BLaER1 (cell line): ENCODE data around the gene RIIAD1.
"Not testable (repeated sequence)": the region's sequence is repeated elsewhere in the genome, so short reads cannot be mapped to it uniquely, and the experiment has no call there.

Source experiments
- H3K27ac ChIP-seq: shearing (Covaris generic); formaldehyde crosslinking; 2 replicates; pipeline ENCODE4 v1.8.1; 2022
- H3K27me3 ChIP-seq: shearing (Covaris generic); formaldehyde crosslinking; 2 replicates; pipeline ENCODE4 v1.8.1; 2022
- H3K36me3 ChIP-seq: shearing (Covaris generic); formaldehyde crosslinking; 2 replicates; pipeline ENCODE4 v1.8.1; 2022
- H3K4me1 ChIP-seq: shearing (Covaris generic); formaldehyde crosslinking; 2 replicates; pipeline ENCODE4 v1.8.1; 2022
- H3K4me2 ChIP-seq: shearing (Covaris generic); formaldehyde crosslinking; 2 replicates; pipeline ENCODE4 v1.8.1; 2022
- H3K4me3 ChIP-seq: shearing (Covaris generic); formaldehyde crosslinking; 2 replicates; pipeline ENCODE4 v1.8.1; 2022
- H3K9ac ChIP-seq: shearing (Covaris generic); formaldehyde crosslinking; 2 replicates; pipeline ENCODE4 v1.8.1; 2022
- H3K9me3 ChIP-seq: shearing (Covaris generic); formaldehyde crosslinking; 2 replicates; pipeline ENCODE4 v1.8.1; 2022
- H4K20me1 ChIP-seq: shearing (Covaris generic); formaldehyde crosslinking; 2 replicates; pipeline ENCODE4 v1.8.1; 2022
- Cebpa-rat ChIP-seq: shearing (Covaris generic); IDR thresholded peaks from 2 replicates; pipeline ENCODE4 v1.8.1; 2022

RIIAD1 gene

GRCh38 chr1:151729157-151729965 is 8.0 kb downstream of the RIIAD1 start:
- H3K4me1 ChIP-seq, result no peaks in the 10 kb centered on the region
- H3K4me2 ChIP-seq, result no peak overlapping the region
- H3K27ac ChIP-seq, result no peak overlapping the region
- H3K9me3 ChIP-seq, result no peaks in the 10 kb centered on the region
- H4K20me1 ChIP-seq, result no peaks in the 10 kb centered on the region
- no peak for TF ChIP-seq Cebpa-rat
- no peak overlapping the region for H3K9ac ChIP-seq
- H3K27me3 ChIP-seq, result no peaks in the 10 kb centered on the region
- no peak overlapping the region for H3K4me3 ChIP-seq
- no peaks in the 10 kb centered on the region for H3K36me3 ChIP-seq

DNA sequence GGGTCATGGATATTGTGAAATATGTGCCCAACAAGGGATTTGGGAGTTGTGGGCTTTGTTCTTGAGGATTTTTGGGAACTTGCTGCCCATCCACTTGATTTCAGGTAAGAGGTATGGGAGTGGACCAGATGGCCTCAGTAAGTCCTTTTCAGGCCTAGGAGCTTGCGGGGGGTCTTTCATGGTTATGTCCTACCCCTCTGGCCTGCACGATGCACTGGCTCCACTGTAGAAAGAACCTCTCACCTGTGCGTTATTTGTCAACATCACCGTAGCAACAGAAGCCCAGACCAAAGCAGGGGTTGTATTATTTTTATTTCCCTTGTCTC is 8.6 kb downstream of the RIIAD1 start:
- Histone ChIP-seq H3K9me3 (no peaks in the 10 kb centered on the region), H3K36me3 (no peaks in the 10 kb centered on the region), H4K20me1 (no peaks in the 10 kb centered on the region), H3K27me3 (no peaks in the 10 kb centered on the region), H3K27ac (no peak overlapping the region), H3K4me3 (no peak overlapping the region), H3K9ac (no peak overlapping the region), H3K4me2 (no peak overlapping the region), H3K4me1 (no peaks in the 10 kb centered on the region)
- no peak for TF ChIP-seq Cebpa-rat

DNA sequence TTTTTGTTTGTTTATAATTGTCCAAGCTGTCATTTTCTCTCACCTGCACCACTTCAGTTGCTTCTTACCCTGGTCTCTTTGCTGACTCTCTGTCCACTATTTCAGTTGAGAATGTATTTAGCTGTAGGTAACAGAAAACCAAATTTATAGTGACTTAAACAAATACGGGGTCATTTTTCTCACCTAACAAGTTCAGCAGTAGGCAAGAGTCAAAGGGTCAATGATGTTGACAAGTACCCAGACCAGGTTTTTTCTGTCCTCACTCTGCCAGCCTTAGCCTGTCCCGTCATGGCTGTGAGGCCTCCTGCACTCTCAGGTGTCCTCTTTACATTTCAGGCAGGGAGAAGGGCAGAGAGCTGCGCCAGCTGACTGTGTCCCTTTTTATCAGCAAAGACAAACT is 11.8 kb downstream of the RIIAD1 start:
- TF ChIP-seq Cebpa-rat, result no peak
- Histone ChIP-seq H3K9me3 (peaks cover 16% of the 10 kb centered on the region), H4K20me1 (no peaks in the 10 kb centered on the region), H3K36me3 (no peaks in the 10 kb centered on the region), H3K27me3 (no peaks in the 10 kb centered on the region), H3K9ac (no peak overlapping the region), H3K4me1 (no peaks in the 10 kb centered on the region), H3K4me2 (no peak overlapping the region), H3K27ac (no peak overlapping the region), H3K4me3 (no peak overlapping the region)

GRCh38 chr1:151733995-151734394 is 12.7 kb downstream of the RIIAD1 start:
- H4K20me1 ChIP-seq, H3K4me1 ChIP-seq, H3K36me3 ChIP-seq, H3K27me3 ChIP-seq, H3K4me3 ChIP-seq, H3K4me2 ChIP-seq, H3K9ac ChIP-seq, H3K27ac ChIP-seq: not testable (repeated sequence)
- H3K9me3 ChIP-seq, result peaks cover 21% of the 10 kb centered on the region

GRCh38 chr1:151737026-151737425 is 15.7 kb downstream of the RIIAD1 start:
- H3K4me2 ChIP-seq, result no peak overlapping the region
- peaks cover 21% of the 10 kb centered on the region for H3K9me3 ChIP-seq
- no peak overlapping the region for H3K4me3 ChIP-seq
- H3K27ac ChIP-seq, result no peak overlapping the region
- no peaks in the 10 kb centered on the region for H3K36me3 ChIP-seq
- H4K20me1 ChIP-seq, result no peaks in the 10 kb centered on the region
- H3K4me1 ChIP-seq, result no peaks in the 10 kb centered on the region
- H3K9ac ChIP-seq, result no peak overlapping the region
- H3K27me3 ChIP-seq, result no peaks in the 10 kb centered on the region
- TF ChIP-seq Cebpa-rat, result no peak

DNA sequence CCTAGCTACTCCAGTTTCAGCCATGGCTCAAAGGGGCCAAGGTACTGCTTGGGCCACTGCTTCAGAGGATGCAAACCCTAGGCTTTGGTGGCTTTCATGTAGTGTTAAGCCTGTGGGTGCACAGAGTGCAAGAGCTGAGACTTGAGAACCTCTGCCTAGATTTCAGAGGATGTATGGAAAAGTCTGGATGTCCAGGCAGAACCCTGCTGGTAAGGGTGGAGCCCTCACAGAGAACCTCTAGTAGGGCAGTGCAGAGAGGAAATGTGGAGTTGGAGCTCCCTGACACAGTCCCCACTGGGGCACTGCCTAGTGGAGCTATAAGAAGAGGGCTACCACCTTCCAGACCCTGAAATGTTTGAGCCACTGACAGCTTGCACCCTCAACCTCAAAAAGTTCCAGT is 16.2 kb downstream of the RIIAD1 start:
- Histone ChIP-seq H3K4me2 (no peak overlapping the region), H3K9ac (no peak overlapping the region)

DNA sequence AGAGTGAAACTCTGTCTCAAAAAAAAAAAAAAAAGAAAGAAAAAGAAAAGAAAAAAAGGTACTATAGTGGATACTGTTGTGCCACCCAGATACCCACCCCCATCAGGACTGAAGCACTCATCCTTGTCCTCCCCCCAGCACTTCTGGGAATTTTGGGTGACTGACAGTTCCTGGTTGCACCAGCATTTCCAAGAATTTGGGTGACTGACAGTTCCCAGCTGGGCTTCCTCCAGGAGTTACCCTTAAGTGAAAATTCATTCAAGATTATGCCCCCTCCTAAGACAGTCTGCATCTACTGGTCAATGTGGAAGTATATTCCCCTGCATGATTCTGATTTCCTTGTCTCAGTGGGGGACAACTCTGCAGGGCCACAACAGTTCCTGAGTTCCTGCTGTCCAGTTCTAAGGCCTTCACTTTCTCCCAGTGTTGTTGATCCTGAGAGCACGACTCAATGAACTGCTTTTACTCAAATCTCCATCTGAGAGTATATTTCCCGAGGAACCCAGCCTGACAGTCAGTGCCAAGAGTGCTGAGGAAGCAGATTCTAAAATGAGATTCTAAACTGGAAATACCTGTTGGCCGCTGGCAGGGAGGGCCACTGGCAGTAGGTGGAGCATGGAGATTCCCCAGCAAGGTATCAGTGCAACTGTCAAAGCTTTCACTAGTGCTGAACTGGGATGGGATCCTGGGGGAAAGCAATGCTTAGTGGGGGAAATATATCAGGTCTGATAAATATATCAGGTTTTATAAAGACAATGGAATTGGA is 18.5 kb downstream of the RIIAD1 start:
- no peak for TF ChIP-seq Cebpa-rat
- Histone ChIP-seq H3K36me3 (no peaks in the 10 kb centered on the region), H3K9ac (no peak overlapping the region), H4K20me1 (no peaks in the 10 kb centered on the region), H3K4me1 (no peaks in the 10 kb centered on the region), H3K4me2 (no peak overlapping the region), H3K27me3 (no peaks in the 10 kb centered on the region), H3K27ac (no peak overlapping the region), H3K4me3 (no peak overlapping the region), H3K9me3 (peaks cover 21% of the 10 kb centered on the region)

More for the DNA sequence above, 16.2 kb downstream of the RIIAD1 start:
- no peaks in the 10 kb centered on the region for H3K27me3 ChIP-seq
- H3K36me3 ChIP-seq, result no peaks in the 10 kb centered on the region
- H3K4me3 ChIP-seq, result no peak overlapping the region
- H3K9me3 ChIP-seq, result peaks cover 21% of the 10 kb centered on the region
- no peak overlapping the region for H3K27ac ChIP-seq
- TF ChIP-seq Cebpa-rat, result no peak
- H4K20me1 ChIP-seq, result no peaks in the 10 kb centered on the region
- H3K4me1 ChIP-seq, result no peaks in the 10 kb centered on the region

GRCh38 chr1:151741516-151741915 is 20.2 kb downstream of the RIIAD1 start:
- H3K27me3 ChIP-seq, result no peaks in the 10 kb centered on the region
- no peak overlapping the region for H3K4me3 ChIP-seq
- H3K4me1 ChIP-seq, result no peaks in the 10 kb centered on the region
- no peak for TF ChIP-seq Cebpa-rat
- H3K36me3 ChIP-seq, result no peaks in the 10 kb centered on the region
- H3K4me2 ChIP-seq, result no peak overlapping the region
- H4K20me1 ChIP-seq, result no peaks in the 10 kb centered on the region
- H3K9me3 ChIP-seq, result peaks cover 21% of the 10 kb centered on the region
- H3K9ac ChIP-seq, result no peak overlapping the region
- no peak overlapping the region for H3K27ac ChIP-seq

GRCh38 chr1:151756291-151756690 is 35.0 kb downstream of the RIIAD1 start:
- H3K36me3 ChIP-seq, result peaks cover 62% of the 10 kb centered on the region
- TF ChIP-seq Cebpa-rat, result no peak
- H3K4me3 ChIP-seq, result no peak overlapping the region
- H3K27ac ChIP-seq, result no peak overlapping the region
- no peak overlapping the region for H3K4me2 ChIP-seq
- H3K9ac ChIP-seq, result no peak overlapping the region
- no peaks in the 10 kb centered on the region for H3K9me3 ChIP-seq
- H3K4me1 ChIP-seq, result no peaks in the 10 kb centered on the region
- H3K27me3 ChIP-seq, result no peaks in the 10 kb centered on the region
- H4K20me1 ChIP-seq, result no peaks in the 10 kb centered on the region

DNA sequence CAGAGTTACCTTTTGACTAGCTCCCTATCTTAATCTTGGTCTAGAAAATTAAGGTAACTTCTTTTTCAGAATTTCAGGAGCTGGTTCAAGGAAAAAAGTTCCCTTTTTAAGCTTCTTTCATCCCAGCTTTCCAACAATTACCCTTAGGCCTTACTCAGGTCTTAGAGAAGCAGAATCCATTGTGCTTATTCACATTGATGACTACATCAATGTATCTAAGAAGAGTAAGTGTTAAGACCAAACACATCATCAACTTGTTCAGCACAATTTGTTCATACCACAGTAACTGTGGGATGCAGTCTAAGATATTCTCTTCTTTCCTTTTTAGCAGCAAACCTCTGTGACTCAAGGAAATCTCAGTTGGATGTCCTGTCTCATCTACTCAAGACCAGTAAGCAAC is 37.9 kb downstream of the RIIAD1 start:
- H3K4me2 ChIP-seq, result no peak overlapping the region
- no peaks in the 10 kb centered on the region for H3K9me3 ChIP-seq
- no peak overlapping the region for H3K27ac ChIP-seq
- H3K9ac ChIP-seq, result no peak overlapping the region
- no peak for TF ChIP-seq Cebpa-rat
- H3K4me3 ChIP-seq, result no peak overlapping the region
- H3K4me1 ChIP-seq, result peaks cover 17% of the 10 kb centered on the region
- no peaks in the 10 kb centered on the region for H3K27me3 ChIP-seq
- peaks cover 73% of the 10 kb centered on the region for H3K36me3 ChIP-seq
- H4K20me1 ChIP-seq, result no peaks in the 10 kb centered on the region
